Hippocampal formation (tissue), 2 donors: Measurements from ENCODE around the gene GARIN3.
"Not testable (repeated sequence)": the region's sequence is repeated elsewhere in the genome, so short reads cannot be mapped to it uniquely, and the experiment has no call there.

Experiments used
- DNase-seq, 2 donors: peaks; one replicate each; lab custom pipeline; 2025; lab: John Stamatoyannopoulos, UW

GARIN3 gene

GRCh38 chr5:157185122-157185521, 19.1 kb upstream of the GARIN3 start:
- DNase-seq: not testable (repeated sequence)

- DNase-seq: no peak
Measured at GRCh38 chr5:157184117-157184670, 18.1 kb upstream of the GARIN3 start.

GRCh38 chr5:157182143-157182757, 16.2 kb upstream of the GARIN3 start:
- no peak for DNase-seq

DNA sequence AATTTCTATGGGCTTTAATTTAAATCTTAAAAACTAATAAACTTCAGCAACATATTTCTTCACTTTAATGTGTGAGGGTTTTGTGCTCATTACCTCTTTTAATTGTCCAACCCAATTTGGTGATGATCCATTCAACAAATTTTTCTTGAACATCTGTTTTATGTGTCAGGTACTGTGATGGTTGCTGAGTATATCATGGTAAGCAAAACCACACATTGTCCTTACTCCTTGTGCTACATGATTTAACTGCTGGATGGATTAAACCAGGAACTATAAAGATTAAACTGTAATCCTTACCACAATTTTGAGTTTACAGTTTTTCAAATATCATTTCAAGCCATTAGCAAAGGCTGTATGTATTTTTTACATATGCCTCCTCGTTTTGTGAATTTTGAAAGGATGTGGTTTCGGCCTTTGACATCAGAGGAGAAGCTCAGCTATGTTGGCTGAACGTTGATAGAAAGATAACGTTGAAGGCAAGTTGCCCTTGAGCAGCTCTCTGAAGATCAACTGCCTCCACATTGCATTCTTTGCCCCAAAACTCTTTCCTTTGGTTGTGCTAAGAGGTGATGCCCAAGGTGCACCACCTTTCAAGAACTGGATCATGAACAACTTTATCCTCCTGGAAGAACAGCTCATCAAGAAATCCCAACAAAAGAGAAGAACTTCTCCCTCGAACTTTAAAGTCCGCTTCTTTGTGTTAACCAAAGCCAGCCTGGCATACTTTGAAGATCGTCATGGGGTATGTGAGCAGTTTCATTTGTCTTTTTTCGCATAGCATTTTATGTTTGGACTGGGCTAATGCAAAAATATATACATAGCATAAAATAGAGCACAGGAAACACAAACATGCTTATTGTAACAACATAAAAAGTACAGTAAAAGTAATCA, 14.6 kb upstream of the GARIN3 start, which contains the start of gene ITK:
TSS of gene ITK (plus strand) at position 467 of the 891 bp plus-strand sequence. CDS start at position 605, 138 bp downstream.
- no peak for DNase-seq

DNA sequence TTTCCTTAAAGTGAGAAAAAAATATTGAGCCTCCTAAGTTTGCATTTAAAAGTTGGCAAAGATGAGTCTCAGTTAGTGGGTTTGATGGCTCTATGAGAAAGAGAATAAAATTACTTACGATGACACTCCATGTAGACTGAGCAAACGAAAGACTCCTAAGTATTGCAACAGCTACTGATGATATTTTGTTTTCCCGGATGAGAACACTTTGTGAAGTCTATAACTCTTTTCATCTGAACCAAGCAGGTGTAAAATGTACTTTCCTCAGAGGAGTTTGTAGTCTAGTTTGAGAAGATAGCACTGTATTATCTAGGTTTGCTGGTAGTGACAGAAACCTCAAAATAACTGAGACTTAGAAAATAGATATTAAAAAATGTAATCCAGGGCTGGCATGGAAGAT, 12.9 kb upstream of the GARIN3 start:
- no peak for DNase-seq

- DNase-seq: no peak
Measured at GRCh38 chr5:157177953-157178352, 11.9 kb upstream of the GARIN3 start.

GRCh38 chr5:157175071-157175612, 9.1 kb upstream of the GARIN3 start:
- DNase-seq: no peak

DNA sequence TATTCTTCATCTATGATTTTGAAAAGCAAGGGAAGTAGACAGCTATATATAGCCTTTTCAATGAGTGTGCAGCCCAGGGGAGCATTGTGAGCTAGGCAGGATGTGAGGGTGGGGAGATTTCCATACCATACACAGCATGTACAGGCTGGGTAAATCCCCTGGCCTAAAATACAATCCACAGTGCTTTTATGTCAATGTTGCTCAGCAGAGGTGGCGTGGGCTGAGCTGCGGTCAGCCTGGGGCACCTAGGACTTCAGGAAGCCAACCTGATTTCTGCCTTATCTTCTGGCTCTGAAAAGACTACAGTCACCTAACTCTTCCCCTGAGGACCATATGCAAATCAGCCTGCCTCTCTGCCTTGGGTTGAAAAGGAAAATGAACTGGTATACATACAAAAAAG, 6.3 kb upstream of the GARIN3 start:
- no peak for DNase-seq

GRCh38 chr5:157168286-157168685, 2.2 kb upstream of the GARIN3 start:
- DNase-seq: no peak

DNA sequence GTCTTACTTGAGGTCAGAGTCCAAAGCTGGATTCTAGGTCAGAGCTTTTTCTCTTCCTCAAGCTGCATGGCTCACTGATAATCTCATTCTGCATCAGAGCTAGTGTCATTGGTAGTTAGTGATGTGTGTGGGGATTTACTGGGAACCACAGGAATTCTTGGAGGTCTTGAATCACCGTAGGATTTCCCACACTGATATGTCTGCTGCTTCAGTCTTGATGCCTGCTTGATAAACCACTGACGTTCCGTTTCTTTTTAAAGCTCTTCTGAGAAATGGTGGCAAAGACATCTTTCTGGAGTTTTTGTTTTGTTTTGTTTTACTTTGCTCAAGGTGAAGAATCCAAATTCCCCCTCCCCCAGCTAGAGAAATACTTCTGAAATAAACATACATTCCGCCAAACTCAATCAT, 1.2 kb upstream of the GARIN3 start:
- DNase-seq: no peak

GRCh38 chr5:157165668-157166067, 396 bp downstream of the GARIN3 start:
- DNase-seq: no peak

GRCh38 chr5:157165261-157165660, 803 bp downstream of the GARIN3 start:
- DNase-seq: no peak

GRCh38 chr5:157164521-157164920, 1.5 kb downstream of the GARIN3 start:
- DNase-seq: no peak

- DNase-seq: no peak
Measured at GRCh38 chr5:157162919-157163510, 3.0 kb downstream of the GARIN3 start.

DNA sequence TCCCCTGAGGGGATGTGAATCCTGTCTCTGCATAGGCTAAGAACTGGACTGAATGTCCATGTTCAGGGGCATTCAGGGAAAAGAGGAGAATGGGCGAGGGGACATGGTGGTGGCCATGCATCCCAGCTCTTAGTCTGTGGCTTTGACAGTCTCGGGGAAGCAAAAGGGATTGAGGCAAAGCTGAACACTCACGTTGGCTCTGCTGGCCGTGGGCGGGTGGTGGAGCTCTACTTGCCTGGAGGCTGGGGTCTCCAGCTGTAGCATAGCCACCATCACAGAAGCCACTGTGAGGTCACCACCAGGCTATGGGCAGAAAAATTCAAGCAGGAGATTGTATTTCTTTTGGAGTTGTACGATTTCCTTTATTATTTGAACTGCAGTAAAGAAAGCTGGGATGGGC, 4.1 kb downstream of the GARIN3 start:
- DNase-seq: no peak

DNA sequence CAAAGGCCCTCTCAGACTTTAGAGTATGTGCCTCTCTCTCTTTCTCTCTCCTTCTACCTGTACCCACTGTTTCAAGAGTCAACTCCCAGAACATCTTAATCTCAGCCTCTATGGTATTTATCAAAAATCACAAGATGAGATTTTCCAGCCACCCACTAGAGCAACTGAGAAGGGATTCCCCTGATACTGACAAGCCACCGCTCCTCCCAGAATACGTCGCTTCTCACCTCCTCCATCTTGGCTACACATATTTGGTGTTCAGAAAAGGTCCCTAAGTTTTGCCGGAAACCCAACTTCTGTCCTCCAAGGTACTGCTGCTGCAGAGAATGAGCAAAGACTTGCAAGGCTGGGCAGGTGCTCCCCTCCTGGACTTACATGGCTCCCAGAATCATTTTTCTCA, 6.1 kb downstream of the GARIN3 start:
- DNase-seq: no peak

- DNase-seq: no peak
Measured at GRCh38 chr5:157159209-157159751, 6.8 kb downstream of the GARIN3 start.

DNA sequence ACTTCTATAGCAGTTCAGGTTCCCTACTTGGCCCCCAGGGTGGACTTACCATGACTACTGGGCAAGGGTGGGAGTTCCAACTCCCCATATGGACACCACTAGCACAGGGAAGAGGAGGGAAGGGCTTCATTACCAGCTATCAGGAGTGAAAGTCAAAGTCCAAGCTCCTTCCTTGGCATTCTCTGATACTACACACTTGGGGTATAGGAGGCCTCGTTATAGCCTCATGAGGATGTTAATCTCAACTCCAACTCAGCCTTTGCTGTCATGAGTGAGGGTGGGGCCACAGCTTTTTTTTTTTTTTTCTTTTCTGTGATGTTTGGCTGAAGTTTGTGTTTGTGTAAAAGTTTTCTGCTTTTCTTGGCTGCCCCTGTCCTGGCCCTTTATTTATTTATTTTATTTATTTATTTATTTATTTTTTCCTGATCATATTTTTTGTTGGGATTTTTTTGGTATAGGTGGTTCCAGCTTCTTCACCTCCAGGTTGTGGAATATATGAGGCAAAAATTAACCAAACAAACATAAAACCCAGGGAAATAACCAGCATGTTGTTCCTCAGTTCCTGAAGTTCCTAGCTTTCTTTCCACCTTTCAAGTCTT, 8.7 kb downstream of the GARIN3 start:
- no peak for DNase-seq

GRCh38 chr5:157155297-157155696, 10.8 kb downstream of the GARIN3 start:
- no peak for DNase-seq

GRCh38 chr5:157150995-157151394, 15.1 kb downstream of the GARIN3 start:
- DNase-seq: no peak
